ENCODE results near the gene PDE6C.

Gene PDE6C

GRCh38 chr10:93579985-93580711 lies 32.2 kb upstream of the PDE6C start:
- Histone ChIP-seq H2AFZ (ENCODE audit: low read depth, low read length) (no peak overlapping the region), H3K9me3 (ENCODE audit: low read length) (no peaks in the 10 kb centered on the region), H3K27me3 (ENCODE audit: insufficient read depth, low read length) (no peaks in the 10 kb centered on the region), H3K4me3 (ENCODE audit: low read length) (no peak overlapping the region), H3K36me3 (ENCODE audit: insufficient read depth, low read length) (no peaks in the 10 kb centered on the region), H3K4me1 (ENCODE audit: insufficient read depth, low read length) (peaks cover 9% of the 10 kb centered on the region)

GRCh38 chr10:93580828-93581227 lies 31.5 kb upstream of the PDE6C start:
- Histone ChIP-seq H3K4me1 (ENCODE audit: insufficient read depth, low read length) (peaks cover 9% of the 10 kb centered on the region), H3K27me3 (ENCODE audit: insufficient read depth, low read length) (peaks cover 5% of the 10 kb centered on the region), H3K36me3 (ENCODE audit: insufficient read depth, low read length) (no peaks in the 10 kb centered on the region), H3K9me3 (ENCODE audit: low read length) (no peaks in the 10 kb centered on the region), H2AFZ (ENCODE audit: low read depth, low read length) (no peak overlapping the region), H3K4me3 (ENCODE audit: low read length) (no peak overlapping the region)

- no peaks in the 10 kb centered on the region for H3K36me3 ChIP-seq (ENCODE audit: insufficient read depth, low read length)
- H3K4me1 ChIP-seq (ENCODE audit: insufficient read depth, low read length), result peaks cover 9% of the 10 kb centered on the region
- H3K4me3 ChIP-seq (ENCODE audit: low read length), result no peak overlapping the region
- H2AFZ ChIP-seq (ENCODE audit: low read depth, low read length), result no peak overlapping the region
- H3K9me3 ChIP-seq (ENCODE audit: low read length), result no peaks in the 10 kb centered on the region
- peaks cover 17% of the 10 kb centered on the region for H3K27me3 ChIP-seq (ENCODE audit: insufficient read depth, low read length)
These were observed 27.9 kb upstream of the PDE6C start for GRCh38 chr10:93584445-93584844.

GRCh38 chr10:93589648-93590562 lies 22.4 kb upstream of the PDE6C start:
- Histone ChIP-seq H2AFZ (ENCODE audit: low read depth, low read length) (no peak overlapping the region), H3K36me3 (ENCODE audit: insufficient read depth, low read length) (no peaks in the 10 kb centered on the region), H3K27me3 (ENCODE audit: insufficient read depth, low read length) (peaks cover 17% of the 10 kb centered on the region), H3K9me3 (ENCODE audit: low read length) (no peaks in the 10 kb centered on the region), H3K4me1 (ENCODE audit: insufficient read depth, low read length) (no peaks in the 10 kb centered on the region), H3K4me3 (ENCODE audit: low read length) (no peak overlapping the region)

GRCh38 chr10:93590638-93591037 lies 21.7 kb upstream of the PDE6C start:
- Histone ChIP-seq H3K27me3 (ENCODE audit: insufficient read depth, low read length) (peaks cover 14% of the 10 kb centered on the region), H3K9me3 (ENCODE audit: low read length) (no peaks in the 10 kb centered on the region), H2AFZ (ENCODE audit: low read depth, low read length) (no peak overlapping the region), H3K36me3 (ENCODE audit: insufficient read depth, low read length) (no peaks in the 10 kb centered on the region), H3K4me3 (ENCODE audit: low read length) (no peak overlapping the region), H3K4me1 (ENCODE audit: insufficient read depth, low read length) (no peaks in the 10 kb centered on the region)

- no peaks in the 10 kb centered on the region for H3K4me1 ChIP-seq (ENCODE audit: insufficient read depth, low read length)
- H2AFZ ChIP-seq (ENCODE audit: low read depth, low read length), result no peak overlapping the region
- H3K27me3 ChIP-seq (ENCODE audit: insufficient read depth, low read length), result peaks cover 12% of the 10 kb centered on the region
- no peaks in the 10 kb centered on the region for H3K9me3 ChIP-seq (ENCODE audit: low read length)
- H3K4me3 ChIP-seq (ENCODE audit: low read length), result no peak overlapping the region
- no peaks in the 10 kb centered on the region for H3K36me3 ChIP-seq (ENCODE audit: insufficient read depth, low read length)
These were observed 21.1 kb upstream of the PDE6C start for GRCh38 chr10:93591065-93591808.

- no peak overlapping the region for H3K4me3 ChIP-seq (ENCODE audit: low read length)
- no peak overlapping the region for H2AFZ ChIP-seq (ENCODE audit: low read depth, low read length)
- H3K9me3 ChIP-seq (ENCODE audit: low read length), result no peaks in the 10 kb centered on the region
- peaks cover 12% of the 10 kb centered on the region for H3K27me3 ChIP-seq (ENCODE audit: insufficient read depth, low read length)
- no peaks in the 10 kb centered on the region for H3K36me3 ChIP-seq (ENCODE audit: insufficient read depth, low read length)
- H3K4me1 ChIP-seq (ENCODE audit: insufficient read depth, low read length), result no peaks in the 10 kb centered on the region
These were observed 19.1 kb upstream of the PDE6C start for GRCh38 chr10:93593254-93593653.

GRCh38 chr10:93593749-93594148 lies 18.6 kb upstream of the PDE6C start:
- H3K27me3 ChIP-seq (ENCODE audit: insufficient read depth, low read length), result peaks cover 14% of the 10 kb centered on the region
- no peak overlapping the region for H2AFZ ChIP-seq (ENCODE audit: low read depth, low read length)
- no peaks in the 10 kb centered on the region for H3K4me1 ChIP-seq (ENCODE audit: insufficient read depth, low read length)
- H3K9me3 ChIP-seq (ENCODE audit: low read length), result no peaks in the 10 kb centered on the region
- H3K36me3 ChIP-seq (ENCODE audit: insufficient read depth, low read length), result no peaks in the 10 kb centered on the region
- no peak overlapping the region for H3K4me3 ChIP-seq (ENCODE audit: low read length)

- Histone ChIP-seq H3K9me3 (ENCODE audit: low read length) (no peaks in the 10 kb centered on the region), H3K4me1 (ENCODE audit: insufficient read depth, low read length) (no peaks in the 10 kb centered on the region), H2AFZ (ENCODE audit: low read depth, low read length) (no peak overlapping the region), H3K4me3 (ENCODE audit: low read length) (no peak overlapping the region), H3K36me3 (ENCODE audit: insufficient read depth, low read length) (no peaks in the 10 kb centered on the region), H3K27me3 (ENCODE audit: insufficient read depth, low read length) (peaks cover 14% of the 10 kb centered on the region)
These were observed 17.8 kb upstream of the PDE6C start for GRCh38 chr10:93594518-93594917.

- Histone ChIP-seq H3K27me3 (ENCODE audit: insufficient read depth, low read length) (peaks cover 25% of the 10 kb centered on the region), H3K4me3 (ENCODE audit: low read length) (no peak overlapping the region), H3K4me1 (ENCODE audit: insufficient read depth, low read length) (no peaks in the 10 kb centered on the region), H2AFZ (ENCODE audit: low read depth, low read length) (no peak overlapping the region), H3K9me3 (ENCODE audit: low read length) (peaks cover 3% of the 10 kb centered on the region), H3K36me3 (ENCODE audit: insufficient read depth, low read length) (no peaks in the 10 kb centered on the region)
These were observed 16.8 kb upstream of the PDE6C start for GRCh38 chr10:93595378-93596161.

GRCh38 chr10:93596539-93596938 lies 15.8 kb upstream of the PDE6C start:
- H3K4me1 ChIP-seq (ENCODE audit: insufficient read depth, low read length), result peaks cover 3% of the 10 kb centered on the region
- peaks cover 3% of the 10 kb centered on the region for H3K9me3 ChIP-seq (ENCODE audit: low read length)
- no peaks in the 10 kb centered on the region for H3K36me3 ChIP-seq (ENCODE audit: insufficient read depth, low read length)
- peaks cover 33% of the 10 kb centered on the region for H3K27me3 ChIP-seq (ENCODE audit: insufficient read depth, low read length)
- no peak overlapping the region for H3K4me3 ChIP-seq (ENCODE audit: low read length)
- H2AFZ ChIP-seq (ENCODE audit: low read depth, low read length), result no peak overlapping the region

- no peak overlapping the region for H2AFZ ChIP-seq (ENCODE audit: low read depth, low read length)
- H3K27me3 ChIP-seq (ENCODE audit: insufficient read depth, low read length), result peaks cover 39% of the 10 kb centered on the region
- peaks cover 3% of the 10 kb centered on the region for H3K4me1 ChIP-seq (ENCODE audit: insufficient read depth, low read length)
- peaks cover 3% of the 10 kb centered on the region for H3K9me3 ChIP-seq (ENCODE audit: low read length)
- H3K4me3 ChIP-seq (ENCODE audit: low read length), result no peak overlapping the region
- no peaks in the 10 kb centered on the region for H3K36me3 ChIP-seq (ENCODE audit: insufficient read depth, low read length)
These were observed 15.2 kb upstream of the PDE6C start for GRCh38 chr10:93597075-93597599.
